Hematopoietic multipotent progenitor cell (in vitro differentiated cells): ENCODE data around the gene ANKRD31. TPM values are rescaled to one million over a fixed set of nuclear protein-coding genes. Genes with fewer than 3 reads are reported as not detected.
"Not testable (repeated sequence)": the region's sequence is repeated elsewhere in the genome, so short reads cannot be mapped to it uniquely, and the experiment has no call there.

Source experiments
- DNase-seq, 3 donors: peaks; one replicate each; pipeline ENCODE4 v3.0.0-alpha.2; 2011 to 2015; ENCODE audit warnings: low read depth in 2 of 3, low spot score in 2 of 3
- total RNA-seq: library from RNA; depleted of rRNA; stranded (reverse); fragments of >200 nt; gene quantifications from one replicate; pipeline ENCODE4 v1.2.3, GENCODE V29; 2012

The ANKRD31 gene
- total RNA-seq, 1 donor, result under 0.01 TPM

- DNase-seq, result no peak
Observed at GRCh38 chr5:75235711-75236110, 967 bp downstream of the ANKRD31 start.

GRCh38 chr5:75234251-75234650 is 2.4 kb downstream of the ANKRD31 start:
- DNase-seq, result no peak

- DNase-seq, result no peak
Observed at GRCh38 chr5:75226916-75227315, 9.8 kb downstream of the ANKRD31 start.

GRCh38 chr5:75225506-75225905 is 11.2 kb downstream of the ANKRD31 start:
- no peak for DNase-seq

GRCh38 chr5:75220787-75221186 is 15.9 kb downstream of the ANKRD31 start:
- DNase-seq, result not testable (repeated sequence)

GRCh38 chr5:75214928-75215327 is 21.8 kb downstream of the ANKRD31 start:
- no peak for DNase-seq

- no peak for DNase-seq
Observed at GRCh38 chr5:75214409-75214808, 22.3 kb downstream of the ANKRD31 start.

GRCh38 chr5:75203604-75204003 is 33.1 kb downstream of the ANKRD31 start:
- no peak for DNase-seq

GRCh38 chr5:75202935-75203334 is 33.7 kb downstream of the ANKRD31 start:
- no peak for DNase-seq

- no peak for DNase-seq
Observed at GRCh38 chr5:75200776-75201175, 35.9 kb downstream of the ANKRD31 start.

GRCh38 chr5:75199946-75200345 is 36.7 kb downstream of the ANKRD31 start:
- no peak for DNase-seq

- no peak for DNase-seq
Observed at GRCh38 chr5:75199071-75199470, 37.6 kb downstream of the ANKRD31 start.

- peak in 1 of 3 donors; percentile 31 for DNase-seq
Observed at GRCh38 chr5:75197745-75198144, 38.9 kb downstream of the ANKRD31 start.

- no peak for DNase-seq
Observed at GRCh38 chr5:75192804-75193203, 43.9 kb downstream of the ANKRD31 start.

- DNase-seq, result no peak
Observed at GRCh38 chr5:75192264-75192663, 44.4 kb downstream of the ANKRD31 start.

GRCh38 chr5:75190227-75190626 is 46.5 kb downstream of the ANKRD31 start:
- no peak for DNase-seq

GRCh38 chr5:75189353-75189752 is 47.3 kb downstream of the ANKRD31 start:
- no peak for DNase-seq

- no peak for DNase-seq
Observed at GRCh38 chr5:75185763-75186162, 50.9 kb downstream of the ANKRD31 start.

GRCh38 chr5:75176009-75176408 is 60.7 kb downstream of the ANKRD31 start:
- DNase-seq, result not testable (repeated sequence)

GRCh38 chr5:75174872-75175271 is 61.8 kb downstream of the ANKRD31 start:
- DNase-seq, result not testable (repeated sequence)

- no peak for DNase-seq
Observed at GRCh38 chr5:75169516-75169915, 67.2 kb downstream of the ANKRD31 start.

- no peak for DNase-seq
Observed at GRCh38 chr5:75168026-75168735, 68.5 kb downstream of the ANKRD31 start.

- no peak for DNase-seq
Observed at GRCh38 chr5:75167345-75167744, 69.3 kb downstream of the ANKRD31 start.
